Transverse colon (tissue), 4 donors: Measurements from ENCODE around the gene RILPL1. TPM values are rescaled to one million over a fixed set of nuclear protein-coding genes. Genes with fewer than 3 reads are reported as not detected.

ENCODE experiments used
- DNase-seq: peaks from one replicate; pipeline ENCODE4 v3.0.0-alpha.2; 2019
- H3K27ac ChIP-seq, 4 donors: fragments of 200-600 bp; sonication (generic); 2 replicates each; pipeline ENCODE4 v1.5.1; 2016 to 2018; ENCODE audit warnings: inconsistent platforms in 4 of 4
- H3K27me3 ChIP-seq: fragments of 200-600 bp; sonication (generic); 2 replicates; pipeline ENCODE4 v1.5.1; 2017; ENCODE audit warnings: inconsistent platforms
- H3K36me3 ChIP-seq, 4 donors: fragments of 200-600 bp; sonication (generic); 2 replicates each; pipeline ENCODE4 v1.5.1; 2017 to 2019; ENCODE audit warnings: inconsistent platforms in 4 of 4
- H3K4me1 ChIP-seq, 4 donors: fragments of 200-600 bp; sonication (generic); 2 replicates each; pipeline ENCODE4 v1.5.1; 2017 to 2020; ENCODE audit warnings: inconsistent platforms in 4 of 4
- H3K4me3 ChIP-seq, 4 donors: fragments of 200-600 bp; sonication (generic); 1 replicate in 1 of 4; 2 replicates in 3 of 4; pipeline versions ENCODE4 v1.5.1 to v1.6.1; 2017 to 2019; ENCODE audit warnings: inconsistent platforms in 4 of 4
- H3K9me3 ChIP-seq, 2 donors: fragments of 200-600 bp; sonication (generic); 2 replicates each; pipeline ENCODE4 v1.5.1; 2017 to 2019; ENCODE audit warnings: inconsistent platforms in 2 of 2
- CTCF ChIP-seq, 5 experiments: fragments of 200-600 bp in 3 of 5; fragments of 450-650 bp in 2 of 5; sonication (generic) in 3 of 5; IDR thresholded peaks; 1 replicate in 2 of 5; 2 replicates in 3 of 5; pipeline ENCODE4 v1.5.1; 2016 to 2017; ENCODE audit warnings: antibody characterized with exemption in 5 of 5, inconsistent platforms in 3 of 5, mild to moderate bottlenecking in 2 of 5, moderate library complexity in 1 of 5
- EP300 ChIP-seq: sonication (generic); formaldehyde crosslinking; IDR thresholded peaks from one replicate; pipeline ENCODE4 v1.6.1; 2017; ENCODE audit warnings: antibody characterized with exemption, low read depth
- POLR2A ChIP-seq: fragments of 450-650 bp; IDR thresholded peaks from one replicate; pipeline ENCODE4 v1.6.1; 2016; ENCODE audit warnings: antibody characterized with exemption, mild to moderate bottlenecking, moderate library complexity
- POLR2AphosphoS5 ChIP-seq, 3 donors: sonication (generic); formaldehyde crosslinking; IDR thresholded peaks; one replicate each; pipeline ENCODE4 v1.6.1; 2016; ENCODE audit warnings: antibody characterized with exemption in 3 of 3
- WGBS, 2 donors: methylation state at CpG; one replicate each; pipeline ENCODE4 v1.1.5; 2018; ENCODE audit warnings: low coverage in 1 of 2; 5-methylcytosine and 5-hydroxymethylcytosine counted together
- in situ Hi-C, 4 donors: fragments of 200-750 bp; cut with MboI; loops; one replicate each; pipeline versions ENCODE4 v1.15.0 to v1.15.1; 2017; ENCODE audit warnings: low sequenced_read_pairs in 3 of 4, low pct_ligation_motif_present in 1 of 4, low pct_unique_long_range_greater_than_20kb in 1 of 4
- intact Hi-C: fragments of 100-400 bp; cut with DNase I; formaldehyde crosslinking; loops from one replicate; pipeline ENCODE4 v1.15.1; 2023; ENCODE audit warnings: low total_unique reads
- total RNA-seq, 4 donors: library from RNA; depleted of rRNA; stranded (reverse); fragments of >200 nt; gene quantifications; one replicate each; pipeline ENCODE4 v1.1.0, GENCODE V29; 2016

The RILPL1 gene
- total RNA-seq, 4 donors from 2014 or later, result 1.6 to 6.7 (median 5.0) TPM

DNA sequence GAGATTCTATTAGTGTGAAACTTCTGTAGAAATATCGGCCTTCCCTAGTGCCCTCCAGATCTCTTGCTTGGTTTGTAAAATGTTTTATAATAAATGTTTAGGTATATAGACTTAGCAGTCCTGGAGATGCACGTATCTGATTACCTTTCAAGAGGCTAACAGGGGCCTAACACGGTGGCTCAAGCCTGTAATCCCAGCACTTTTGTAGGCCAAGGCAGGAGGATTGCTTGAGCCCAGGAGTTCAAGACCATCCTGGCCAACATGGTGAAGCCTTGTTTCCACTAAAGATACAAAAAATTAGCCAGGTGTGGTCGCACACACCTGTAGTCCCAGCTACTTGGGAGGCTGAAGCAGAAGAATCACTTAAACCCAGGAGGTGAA lies 87.2 kb downstream of the RILPL1 start:
- H3K27ac ChIP-seq, result peak overlapping the region; percentile 22 to 55 (median 47)
- H3K4me3 ChIP-seq, result no peak overlapping the region
- in situ Hi-C loops, result no loop called here
- no peaks in the 10 kb centered on the region for H3K36me3 ChIP-seq
- 47% methylated on average over 4 of the region's 4 CpGs; no CpG with 5 or more reads in 1 of the 2 donors for WGBS, 2 donors
- H3K9me3 ChIP-seq, result no peaks in the 10 kb centered on the region
- H3K27me3 ChIP-seq, result no peaks in the 10 kb centered on the region
- H3K4me1 ChIP-seq, result peaks cover 0 to 15% (median 12%) of the 10 kb centered on the region in 4 donors
- intact Hi-C loops, result no loop called here
- no peak for DNase-seq
- no peak for TF ChIP-seq POLR2A
- TF ChIP-seq POLR2AphosphoS5 (IDR thresholded peaks at IDR 0.05), result no peak
- no peak for TF ChIP-seq CTCF (IDR thresholded peaks at IDR 0.05)
- no peak for TF ChIP-seq EP300

DNA sequence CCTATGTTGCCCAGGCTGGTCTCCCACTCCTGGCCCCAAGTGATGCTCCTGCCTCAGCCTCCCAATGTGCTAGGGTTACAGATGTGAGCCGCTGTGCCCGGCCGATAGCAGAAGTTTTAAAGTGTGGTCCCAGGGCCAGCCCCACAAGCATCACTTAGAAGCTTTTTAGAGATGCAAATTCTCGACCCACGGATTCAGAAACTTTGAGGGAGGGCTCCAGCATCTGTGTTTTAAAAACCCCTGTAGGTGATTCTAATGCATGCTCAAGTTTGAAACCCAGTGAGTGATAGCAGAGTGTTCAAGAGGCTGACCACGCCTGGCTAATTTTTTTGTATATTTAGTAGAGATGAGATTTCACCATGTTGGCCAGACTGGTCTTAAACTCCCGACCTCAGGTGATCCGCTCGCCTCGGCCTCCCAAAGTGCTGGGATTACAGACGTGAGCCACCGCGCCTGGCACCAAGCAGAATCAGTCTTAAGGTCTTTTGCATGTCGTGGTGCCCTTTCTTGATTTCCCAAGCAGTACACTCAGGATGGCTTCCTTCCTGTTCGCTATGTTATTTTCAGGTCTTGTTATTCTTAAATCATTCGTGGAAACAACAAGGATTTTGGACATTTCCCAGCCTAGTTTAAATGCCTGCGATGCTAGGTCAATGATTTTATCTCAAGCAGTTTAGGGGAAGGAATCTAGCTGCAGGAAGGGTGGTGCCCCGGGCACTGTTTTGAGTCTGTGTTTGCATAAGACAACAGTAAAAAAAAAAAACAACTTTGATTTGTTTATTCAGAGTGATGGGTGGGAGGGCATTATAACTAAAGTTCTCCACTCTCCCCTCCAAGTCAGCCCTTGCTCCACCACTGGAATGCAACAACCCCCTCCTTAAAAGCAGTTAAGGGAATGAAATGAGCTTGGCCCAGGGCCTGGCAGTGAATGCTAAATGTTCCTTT lies 87.9 kb downstream of the RILPL1 start:
- no peak overlapping the region for H3K4me3 ChIP-seq
- 39 to 41% methylated on average over 6 to 18 of the region's 18 CpGs for WGBS, 2 donors
- no peak for DNase-seq
- H3K9me3 ChIP-seq, result no peaks in the 10 kb centered on the region
- no peaks in the 10 kb centered on the region for H3K36me3 ChIP-seq
- TF ChIP-seq POLR2AphosphoS5 (IDR thresholded peaks at IDR 0.05) (no peak), CTCF (IDR thresholded peaks at IDR 0.05) (no peak), POLR2A (no peak), EP300 (no peak)
- H3K4me1 ChIP-seq, result peaks cover 0 to 15% (median 12%) of the 10 kb centered on the region in 4 donors
- in situ Hi-C loops (no loop called here), intact Hi-C loops (no loop called here)
- H3K27ac ChIP-seq, result peak overlapping the region; percentile 22 to 55 (median 47)
- no peaks in the 10 kb centered on the region for H3K27me3 ChIP-seq

- H3K36me3 ChIP-seq, result no peaks in the 10 kb centered on the region
- 70 to 78% methylated on average over 4 to 8 of the region's 8 CpGs for WGBS, 2 donors
- H3K4me1 ChIP-seq, result peaks cover 0 to 15% (median 12%) of the 10 kb centered on the region in 4 donors
- no peak for DNase-seq
- in situ Hi-C loops, result no loop called here
- no peaks in the 10 kb centered on the region for H3K9me3 ChIP-seq
- no peak for TF ChIP-seq POLR2AphosphoS5 (IDR thresholded peaks at IDR 0.05)
- no peak for TF ChIP-seq CTCF (IDR thresholded peaks at IDR 0.05)
- TF ChIP-seq POLR2A, result no peak
- TF ChIP-seq EP300, result no peak
- intact Hi-C loops, result no loop called here
- H3K27ac ChIP-seq, result peak overlapping the region in 2 of 4 donors; percentile 41 to 53
- no peaks in the 10 kb centered on the region for H3K27me3 ChIP-seq
- no peak overlapping the region for H3K4me3 ChIP-seq
Measured at GRCh38 chr12:123444092-123445026, 89.2 kb downstream of the RILPL1 start.

DNA sequence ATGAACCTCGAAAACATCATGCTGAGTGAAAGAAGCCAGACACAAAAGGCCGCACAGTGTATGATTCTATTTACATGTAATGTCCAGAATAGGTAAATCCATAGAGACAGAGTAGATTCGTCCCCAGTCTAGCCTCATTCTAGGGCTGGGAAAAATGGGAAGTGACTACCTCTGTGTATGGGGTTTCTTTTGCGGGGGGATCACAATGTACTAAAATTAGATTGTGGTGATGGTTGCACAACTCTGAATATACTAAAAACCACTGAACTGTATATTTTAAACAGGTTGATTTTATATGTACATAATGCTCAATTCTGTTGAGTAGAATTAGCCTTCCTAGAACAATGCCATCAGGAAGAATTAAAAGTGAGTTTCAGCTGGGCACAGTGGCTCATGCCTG lies 90.7 kb downstream of the RILPL1 start:
- in situ Hi-C loops, result no loop called here
- peaks cover 0 to 15% (median 12%) of the 10 kb centered on the region in 4 donors for H3K4me1 ChIP-seq
- no peak for TF ChIP-seq EP300
- no peak for TF ChIP-seq CTCF (IDR thresholded peaks at IDR 0.05)
- TF ChIP-seq POLR2AphosphoS5 (IDR thresholded peaks at IDR 0.05), result no peak
- TF ChIP-seq POLR2A, result no peak

More for the DNA sequence above, 90.7 kb downstream of the RILPL1 start:
- H3K4me3 ChIP-seq, result no peak overlapping the region
- H3K27ac ChIP-seq, result no peak overlapping the region
- no peaks in the 10 kb centered on the region for H3K27me3 ChIP-seq
- 58 to 69% methylated on average over 4 of the region's 4 CpGs for whole genome bisulfite sequencing, 2 donors
- intact Hi-C loops, result no loop called here
- no peak for DNase-seq
- no peaks in the 10 kb centered on the region for H3K9me3 ChIP-seq
- H3K36me3 ChIP-seq, result no peaks in the 10 kb centered on the region
